Naive B cell (primary cell): ENCODE results near the gene ZNF304. TPM values are rescaled to one million over a fixed set of nuclear protein-coding genes. Genes with fewer than 3 reads are reported as not detected.

Experiments
- ATAC-seq, 2 donors: fragments of 150-1000 bp; cut with Tn5 transposase; 2 replicates each; pipeline ENCODE4 v1.10.0; 2021; ENCODE audit warnings: low read depth in 2 of 2, mild to moderate bottlenecking in 2 of 2, moderate library complexity in 2 of 2
- DNase-seq: peaks from one replicate; pipeline ENCODE4 v3.0.0; 2022
- H3K27ac Mint-ChIP-seq, 6 donors: one replicate each; pipeline ENCODE4 v1.8.0; 2020 to 2022; ENCODE audit warnings: mild to moderate bottlenecking in 6 of 6, mixed read lengths in 6 of 6, moderate library complexity in 5 of 6, inconsistent platforms in 2 of 6
- H3K27me3 Mint-ChIP-seq, 3 donors: one replicate each; pipeline ENCODE4 v1.8.0; 2021 to 2022; ENCODE audit warnings: mixed read lengths in 3 of 3, mild to moderate bottlenecking in 1 of 3
- H3K36me3 Mint-ChIP-seq, 2 donors: one replicate each; pipeline ENCODE4 v1.8.0; 2020 to 2022; ENCODE audit warnings: mixed read lengths in 2 of 2, inconsistent platforms in 1 of 2, mild to moderate bottlenecking in 1 of 2
- H3K4me1 Mint-ChIP-seq, 3 donors: one replicate each; pipeline ENCODE4 v1.8.0; 2020 to 2022; ENCODE audit warnings: mixed read lengths in 3 of 3, inconsistent platforms in 1 of 3, mild to moderate bottlenecking in 1 of 3, moderate library complexity in 1 of 3
- H3K4me3 Mint-ChIP-seq, 8 donors: one replicate each; pipeline ENCODE4 v1.8.0; 2020 to 2022; ENCODE audit warnings: mild to moderate bottlenecking in 8 of 8, mixed read lengths in 8 of 8, moderate library complexity in 8 of 8, inconsistent platforms in 2 of 8
- H3K9me3 Mint-ChIP-seq, 7 donors: one replicate each; pipeline ENCODE4 v1.8.0; 2020 to 2022; ENCODE audit warnings: mixed read lengths in 7 of 7, mild to moderate bottlenecking in 5 of 7, inconsistent platforms in 2 of 7, moderate library complexity in 1 of 7
- polyA plus RNA-seq, 6 donors: library from polyadenylated mRNA; unstranded; fragments of 300-500 nt; fragmentation: Illumina TruSeq; gene quantifications; one replicate each; pipeline ENCODE4 v1.2.3, GENCODE V29; 2021; ENCODE audit warnings: low read depth in 6 of 6

The ZNF304 gene
- polyA plus RNA-seq, 6 donors from 2014 or later, result 4.1 to 8.4 (median 5.0) TPM

GRCh38 chr19:57406516-57407123 is 55.5 kb downstream of the ZNF304 start:
- H3K36me3 Mint-ChIP-seq, result peaks cover 0 to 6% of the 10 kb centered on the region in 2 donors
- H3K4me1 Mint-ChIP-seq, result peaks cover 16 to 20% (median 18%) of the 10 kb centered on the region in 3 donors
- no peaks in the 10 kb centered on the region for H3K27me3 Mint-ChIP-seq
- H3K9me3 Mint-ChIP-seq, result no peaks in the 10 kb centered on the region
- H3K4me3 Mint-ChIP-seq, result peak overlapping the region in 2 of 8 donors; percentile 16 to 38
- DNase-seq (peak; percentile 58), ATAC-seq (peak; percentile 59 to 63)
- peak overlapping the region in 4 of 6 donors; percentile 30 to 80 (median 58) for H3K27ac Mint-ChIP-seq

Other genes starting within 250 kb of the ZNF304 start
- gene USP29, start 231.3 kb upstream of the ZNF304 start, polyA plus RNA-seq, result not detected
- not detected for gene ZIM3, start 206.1 kb upstream of the ZNF304 start, polyA plus RNA-seq
- not detected for gene DUXA, start 183.8 kb upstream of the ZNF304 start, polyA plus RNA-seq
- 10 to 100 TPM in 5 of 6 donors, 1 to 10 TPM in 1; 6.9 to 25.2 (median 22.2) TPM for gene ZNF264, start 159.8 kb upstream of the ZNF304 start, polyA plus RNA-seq
- 1 to 10 TPM in 3 of 6 donors, under 1 TPM in 2, not detected in 1; 0.41 to 2.5 (median 1.7) TPM for gene AURKC, start 120.2 kb upstream of the ZNF304 start, polyA plus RNA-seq
- gene ZNF805, start 110.6 kb upstream of the ZNF304 start, polyA plus RNA-seq, result 1 to 10 TPM in 5 of 6 donors, not detected in 1; 3.4 to 5.9 (median 4.7) TPM
- gene ZNF460, start 70.8 kb upstream of the ZNF304 start, polyA plus RNA-seq, result 10 to 100 TPM in 4 of 6 donors, 1 to 10 TPM in 1, not detected in 1; 9.2 to 16.6 (median 14.6) TPM
- gene ZNF543, start 30.8 kb upstream of the ZNF304 start, polyA plus RNA-seq, result 10 to 100 TPM in 3 of 6 donors, 1 to 10 TPM in 3; 6.0 to 12.9 (median 9.5) TPM
- gene TRAPPC2B, start 12.3 kb downstream of the ZNF304 start, polyA plus RNA-seq, result 10 to 100 TPM; 35.5 to 91.3 (median 45.8) TPM
- gene ZNF547, start 12.3 kb downstream of the ZNF304 start, polyA plus RNA-seq, result 1 to 10 TPM in 3 of 6 donors, under 1 TPM in 2, not detected in 1; 0.71 to 2.5 (median 1.2) TPM
- 10 to 100 TPM; 17.4 to 28.4 (median 23.3) TPM for gene ZNF548, start 38.6 kb downstream of the ZNF304 start, polyA plus RNA-seq
- gene ZNF17, start 59.9 kb downstream of the ZNF304 start, polyA plus RNA-seq, result 10 to 100 TPM in 3 of 6 donors, 1 to 10 TPM in 3; 6.1 to 13.0 (median 9.6) TPM
- 10 to 100 TPM in 4 of 6 donors, 1 to 10 TPM in 2; 3.7 to 23.2 (median 14.4) TPM for gene ZNF749, start 84.1 kb downstream of the ZNF304 start, polyA plus RNA-seq
- 1 to 10 TPM in 2 of 6 donors, under 1 TPM in 4; 0.39 to 1.4 (median 0.88) TPM for gene VN1R1, start 105.9 kb downstream of the ZNF304 start, polyA plus RNA-seq
- 1 to 10 TPM; 4.3 to 9.7 (median 6.8) TPM for gene ZNF772, start 126.3 kb downstream of the ZNF304 start, polyA plus RNA-seq
- gene ZNF419, start 136.5 kb downstream of the ZNF304 start, polyA plus RNA-seq, result 10 to 100 TPM in 4 of 6 donors, 1 to 10 TPM in 2; 7.0 to 15.7 (median 12.1) TPM
- 10 to 100 TPM; 10.1 to 25.5 (median 13.1) TPM for gene ZNF773, start 148.7 kb downstream of the ZNF304 start, polyA plus RNA-seq
- gene ZNF549, start 176.1 kb downstream of the ZNF304 start, polyA plus RNA-seq, result 10 to 100 TPM in 3 of 6 donors, 1 to 10 TPM in 3; 3.3 to 14.2 (median 9.5) TPM
- gene ZNF550, start 208.6 kb downstream of the ZNF304 start, polyA plus RNA-seq, result 10 to 100 TPM in 3 of 6 donors, 1 to 10 TPM in 3; 3.8 to 19.8 (median 9.4) TPM
- gene ZNF416, start 227.6 kb downstream of the ZNF304 start, polyA plus RNA-seq, result 1 to 10 TPM; 3.4 to 9.7 (median 7.7) TPM
- 10 to 100 TPM; 14.2 to 22.7 (median 17.8) TPM for gene ZIK1, start 232.9 kb downstream of the ZNF304 start, polyA plus RNA-seq
- 10 to 100 TPM in 2 of 6 donors, 1 to 10 TPM in 4; 4.1 to 14.7 (median 7.2) TPM for gene ZNF530, start 248.6 kb downstream of the ZNF304 start, polyA plus RNA-seq